Measurements from ENCODE around the gene OPTC.
A peak's percentile ranks its signal among the peaks of the same experiment; 100 is the strongest.
"Not testable (repeated sequence)": the region's sequence is repeated elsewhere in the genome, so short reads cannot be mapped to it uniquely, and the experiment has no call there.

Gene OPTC

GRCh38 chr1:203465146-203465798, 28.7 kb upstream of the OPTC start:
- no peak for DNase-seq (ENCODE audit: low spot score)

- DNase-seq (ENCODE audit: low spot score) = no peak
These were observed 28.0 kb upstream of the OPTC start for GRCh38 chr1:203465948-203466347.

- not testable (repeated sequence) for DNase-seq (ENCODE audit: low spot score)
These were observed 26.9 kb upstream of the OPTC start for GRCh38 chr1:203466906-203467549.

GRCh38 chr1:203467550-203467921, 26.4 kb upstream of the OPTC start:
- no peak for DNase-seq (ENCODE audit: low spot score)

GRCh38 chr1:203468326-203468725, 25.6 kb upstream of the OPTC start:
- no peak for DNase-seq (ENCODE audit: low spot score)

GRCh38 chr1:203470240-203470639, 23.7 kb upstream of the OPTC start:
- no peak for DNase-seq (ENCODE audit: low spot score)

GRCh38 chr1:203471841-203472240, 22.1 kb upstream of the OPTC start:
- no peak for DNase-seq (ENCODE audit: low spot score)

- DNase-seq (ENCODE audit: low spot score) = no peak
These were observed 20.7 kb upstream of the OPTC start for GRCh38 chr1:203473281-203473680.

GRCh38 chr1:203473781-203474305, 20.1 kb upstream of the OPTC start:
- no peak for DNase-seq (ENCODE audit: low spot score)

- no peak for DNase-seq (ENCODE audit: low spot score)
These were observed 18.7 kb upstream of the OPTC start, which contains the start of gene PRELP for GRCh38 chr1:203475012-203475981. Gene PRELP (plus strand): TSS chr1:203475806. CDS start chr1:203483185, 7,379 bp downstream.

GRCh38 chr1:203476216-203476814, 17.6 kb upstream of the OPTC start:
- no peak for DNase-seq (ENCODE audit: low spot score)

- no peak for DNase-seq (ENCODE audit: low spot score)
These were observed 16.2 kb upstream of the OPTC start for GRCh38 chr1:203477748-203478147.

- DNase-seq (ENCODE audit: low spot score) = peak; percentile 64
These were observed 15.7 kb upstream of the OPTC start for GRCh38 chr1:203478231-203478630.

GRCh38 chr1:203478986-203479385, 15.0 kb upstream of the OPTC start:
- no peak for DNase-seq (ENCODE audit: low spot score)

- no peak for DNase-seq (ENCODE audit: low spot score)
These were observed 14.3 kb upstream of the OPTC start for GRCh38 chr1:203479646-203480045.

- DNase-seq (ENCODE audit: low spot score) = no peak
These were observed 13.9 kb upstream of the OPTC start for GRCh38 chr1:203480084-203480483.

GRCh38 chr1:203480525-203481084, 13.3 kb upstream of the OPTC start:
- no peak for DNase-seq (ENCODE audit: low spot score)

- DNase-seq (ENCODE audit: low spot score) = no peak
These were observed 12.8 kb upstream of the OPTC start for GRCh38 chr1:203481196-203481595.

GRCh38 chr1:203486618-203487370, 7.2 kb upstream of the OPTC start:
- no peak for DNase-seq (ENCODE audit: low spot score)

GRCh38 chr1:203488539-203488938, 5.4 kb upstream of the OPTC start:
- no peak for DNase-seq (ENCODE audit: low spot score)

- no peak for DNase-seq (ENCODE audit: low spot score)
These were observed 3.3 kb upstream of the OPTC start for GRCh38 chr1:203490607-203491006.
